AG09319 (cell line): ENCODE results near the gene MAP3K6.

Experiments
- DNase-seq: peaks from one replicate; pipeline ENCODE4 v3.0.0-alpha.2; 2010; ENCODE audit warnings: low read depth; ENCODE audit errors: extremely low read depth
- TF ChIP-seq, protein P1 (sequence below): IDR thresholded peaks from 2 replicates; pipeline ENCODE4 v1.5.1; 2011; ENCODE audit warnings: low read depth, mild to moderate bottlenecking, inconsistent platforms, low read length, moderate library complexity

The MAP3K6 gene

GRCh38 chr1:27356619-27357280 is 10.0 kb downstream of the MAP3K6 start:
- TF ChIP-seq, protein P1, sequence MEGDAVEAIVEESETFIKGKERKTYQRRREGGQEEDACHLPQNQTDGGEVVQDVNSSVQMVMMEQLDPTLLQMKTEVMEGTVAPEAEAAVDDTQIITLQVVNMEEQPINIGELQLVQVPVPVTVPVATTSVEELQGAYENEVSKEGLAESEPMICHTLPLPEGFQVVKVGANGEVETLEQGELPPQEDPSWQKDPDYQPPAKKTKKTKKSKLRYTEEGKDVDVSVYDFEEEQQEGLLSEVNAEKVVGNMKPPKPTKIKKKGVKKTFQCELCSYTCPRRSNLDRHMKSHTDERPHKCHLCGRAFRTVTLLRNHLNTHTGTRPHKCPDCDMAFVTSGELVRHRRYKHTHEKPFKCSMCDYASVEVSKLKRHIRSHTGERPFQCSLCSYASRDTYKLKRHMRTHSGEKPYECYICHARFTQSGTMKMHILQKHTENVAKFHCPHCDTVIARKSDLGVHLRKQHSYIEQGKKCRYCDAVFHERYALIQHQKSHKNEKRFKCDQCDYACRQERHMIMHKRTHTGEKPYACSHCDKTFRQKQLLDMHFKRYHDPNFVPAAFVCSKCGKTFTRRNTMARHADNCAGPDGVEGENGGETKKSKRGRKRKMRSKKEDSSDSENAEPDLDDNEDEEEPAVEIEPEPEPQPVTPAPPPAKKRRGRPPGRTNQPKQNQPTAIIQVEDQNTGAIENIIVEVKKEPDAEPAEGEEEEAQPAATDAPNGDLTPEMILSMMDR: no peak
- no peak for DNase-seq

GRCh38 chr1:27356277-27356618 is 10.5 kb downstream of the MAP3K6 start:
- TF ChIP-seq, protein P1: no peak
- no peak for DNase-seq

- TF ChIP-seq, protein P1: no peak
- no peak for DNase-seq
Observed at GRCh38 chr1:27355683-27356082, 11.1 kb downstream of the MAP3K6 start.

DNA sequence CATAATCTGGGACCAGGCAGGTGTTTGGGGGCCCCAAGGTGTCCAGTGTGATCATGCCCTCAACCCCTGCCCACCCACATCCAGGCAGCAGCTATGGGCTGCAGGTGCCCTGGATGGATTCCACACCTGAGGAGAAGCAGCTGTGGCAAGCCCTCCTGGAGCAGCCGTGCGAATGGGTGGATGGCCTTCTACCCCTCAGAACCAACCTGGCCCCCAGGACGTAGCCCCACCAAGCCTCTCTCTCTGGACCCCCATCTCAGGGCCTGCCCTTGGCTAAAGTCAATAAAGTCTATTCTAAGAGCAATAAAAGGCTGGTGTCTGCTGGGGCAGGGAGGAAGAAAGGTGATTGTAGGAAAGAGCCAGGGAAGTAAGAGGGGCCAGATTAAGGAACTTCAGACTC is 13.1 kb downstream of the MAP3K6 start:
- TF ChIP-seq, protein P1: no peak
- DNase-seq: no peak

DNA sequence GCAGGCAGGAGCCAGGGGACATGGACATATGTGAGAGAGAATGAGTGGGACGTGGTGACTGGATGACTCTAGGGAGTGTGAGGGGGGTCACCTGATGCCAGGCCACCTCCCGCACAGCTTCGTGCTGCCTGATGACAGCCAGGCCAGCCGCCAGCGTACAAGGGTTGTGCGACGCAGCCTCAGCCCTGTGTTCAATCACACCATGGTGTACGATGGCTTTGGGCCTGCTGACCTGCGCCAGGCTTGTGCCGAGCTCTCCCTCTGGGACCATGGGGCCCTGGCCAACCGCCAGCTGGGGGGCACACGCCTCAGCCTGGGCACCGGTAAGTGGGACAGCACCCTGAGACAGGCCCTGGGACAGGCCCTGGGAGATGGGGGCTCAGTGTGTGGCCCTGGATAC is 13.6 kb downstream of the MAP3K6 start:
- TF ChIP-seq, protein P1: no peak
- no peak for DNase-seq

DNA sequence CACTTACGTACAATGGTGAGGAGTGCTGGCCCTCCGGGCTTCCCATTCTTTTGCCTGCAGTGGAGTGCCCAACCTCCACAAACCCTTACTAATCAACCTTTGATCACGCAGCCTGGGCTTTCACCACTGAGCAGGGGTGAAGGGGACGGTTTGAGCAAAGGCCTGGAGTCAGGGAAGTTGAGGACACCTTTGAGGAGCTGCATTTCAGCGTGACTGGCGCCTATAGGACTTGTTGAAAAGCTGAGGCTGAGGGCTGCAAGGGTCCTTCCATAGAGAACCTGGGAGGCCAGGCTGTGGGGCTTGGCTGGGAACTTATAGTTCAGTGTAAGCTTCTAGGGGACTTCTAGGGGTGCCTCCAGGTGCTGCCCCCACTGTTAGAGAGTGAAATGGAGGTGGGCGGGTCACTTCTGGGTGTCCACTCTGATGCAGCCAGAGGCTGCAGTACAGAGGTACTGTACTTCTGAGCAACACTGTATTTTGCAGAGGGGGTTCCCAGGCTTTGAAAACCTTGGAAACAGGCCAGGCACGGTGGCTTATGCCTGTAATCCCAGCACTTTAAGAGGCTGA is 15.1 kb downstream of the MAP3K6 start:
- DNase-seq: no peak
- TF ChIP-seq, protein P1: no peak

DNA sequence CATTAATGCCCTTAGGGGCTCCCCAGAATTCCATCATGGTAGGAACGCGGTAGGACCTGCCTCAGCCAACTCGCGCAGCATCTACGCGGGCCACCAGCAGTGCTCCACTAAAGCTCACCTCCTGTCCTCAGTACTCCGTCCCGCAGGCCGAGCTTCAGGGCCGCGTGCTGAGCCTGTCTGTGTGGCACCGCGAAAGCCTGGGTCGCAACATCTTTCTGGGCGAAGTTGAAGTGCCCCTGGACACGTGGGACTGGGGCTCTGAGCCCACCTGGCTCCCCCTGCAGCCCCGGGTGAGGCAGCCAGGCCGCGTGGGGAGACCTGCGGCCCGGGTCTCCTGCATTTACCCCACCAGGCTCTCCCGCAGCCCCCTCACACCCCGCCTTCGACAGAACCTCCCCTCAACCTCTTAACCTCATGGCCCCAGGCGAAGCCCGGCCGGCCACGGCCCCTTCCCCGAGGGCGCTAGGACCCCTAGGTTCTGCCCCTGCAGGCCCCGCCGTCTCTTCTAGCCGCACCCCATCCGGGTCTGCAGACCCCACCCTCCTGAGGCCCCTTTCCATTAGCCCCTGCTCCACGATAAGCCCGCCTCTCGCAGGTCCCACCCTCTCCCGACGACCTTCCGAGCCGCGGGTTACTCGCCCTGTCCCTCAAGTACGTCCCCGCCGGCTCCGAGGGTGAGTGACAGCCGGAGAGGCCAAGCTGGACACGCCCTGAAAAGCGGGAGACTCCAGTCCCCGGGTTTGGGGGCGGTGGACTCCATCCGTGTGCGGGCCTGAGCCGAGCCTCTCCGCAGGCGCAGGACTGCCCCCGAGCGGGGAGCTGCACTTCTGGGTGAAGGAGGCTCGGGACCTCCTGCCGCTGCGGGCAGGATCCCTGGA is 15.9 kb downstream of the MAP3K6 start:
- DNase-seq: no peak
- TF ChIP-seq, protein P1: no peak; the same call in 1 of the 2 replicates
